ENCODE data around the gene PSMB9.
"Not testable (repeated sequence)": the region's sequence is repeated elsewhere in the genome, so short reads cannot be mapped to it uniquely, and the experiment has no call there.

Gene PSMB9

GRCh38 chr6:32868257-32868788 lies 14.3 kb downstream of the PSMB9 start:
- DNase-seq (ENCODE audit: low read depth) = peak; percentile 79
- TF ChIP-seq CTCF (conservative IDR thresholded peaks at IDR 0.05; ENCODE audit: low read depth, low read length) = peak; percentile 92
- no peak overlapping the region for H3K4me3 ChIP-seq (ENCODE audit: low read depth, low read length)

- not testable (repeated sequence) for DNase-seq (ENCODE audit: low read depth); H3K4me3 ChIP-seq (ENCODE audit: low read depth, low read length)
Measured at GRCh38 chr6:32873947-32874346, 20.0 kb downstream of the PSMB9 start.

GRCh38 chr6:32876603-32877002 lies 22.6 kb downstream of the PSMB9 start:
- DNase-seq (ENCODE audit: low read depth) = no peak
- TF ChIP-seq CTCF (conservative IDR thresholded peaks at IDR 0.05; ENCODE audit: low read depth, low read length) = no peak

GRCh38 chr6:32879691-32880090 lies 25.7 kb downstream of the PSMB9 start:
- H3K4me3 ChIP-seq (ENCODE audit: low read depth, low read length) = no peak overlapping the region
- no peak for TF ChIP-seq CTCF (conservative IDR thresholded peaks at IDR 0.05; ENCODE audit: low read depth, low read length)
- DNase-seq (ENCODE audit: low read depth) = no peak

More at GRCh38 chr6:32876603-32877002, 22.6 kb downstream of the PSMB9 start:
- H3K4me3 ChIP-seq (ENCODE audit: low read depth, low read length) = no peak overlapping the region

GRCh38 chr6:32880962-32881361 lies 27.0 kb downstream of the PSMB9 start:
- not testable (repeated sequence) for H3K4me3 ChIP-seq (ENCODE audit: low read depth, low read length); DNase-seq (ENCODE audit: low read depth)

DNA sequence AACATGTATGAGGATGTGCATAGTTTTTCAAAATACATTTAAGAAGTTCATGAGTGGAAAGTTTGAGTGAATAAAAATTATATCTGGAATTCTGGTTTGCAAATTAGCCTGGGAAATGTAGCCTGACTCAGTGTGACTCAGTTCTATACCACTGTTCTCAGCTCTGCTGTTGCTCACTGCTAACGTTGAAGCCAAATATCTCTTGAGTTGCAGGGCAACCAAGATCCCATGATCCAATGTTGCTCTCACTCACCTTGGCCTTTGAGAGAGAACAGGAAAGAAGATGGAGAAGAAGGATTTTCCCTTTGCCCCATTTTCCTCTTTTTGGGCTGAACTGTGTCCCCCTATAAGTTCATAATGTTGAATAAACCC lies 28.9 kb downstream of the PSMB9 start:
- no peak for TF ChIP-seq CTCF (conservative IDR thresholded peaks at IDR 0.05; ENCODE audit: low read depth, low read length)

DNA sequence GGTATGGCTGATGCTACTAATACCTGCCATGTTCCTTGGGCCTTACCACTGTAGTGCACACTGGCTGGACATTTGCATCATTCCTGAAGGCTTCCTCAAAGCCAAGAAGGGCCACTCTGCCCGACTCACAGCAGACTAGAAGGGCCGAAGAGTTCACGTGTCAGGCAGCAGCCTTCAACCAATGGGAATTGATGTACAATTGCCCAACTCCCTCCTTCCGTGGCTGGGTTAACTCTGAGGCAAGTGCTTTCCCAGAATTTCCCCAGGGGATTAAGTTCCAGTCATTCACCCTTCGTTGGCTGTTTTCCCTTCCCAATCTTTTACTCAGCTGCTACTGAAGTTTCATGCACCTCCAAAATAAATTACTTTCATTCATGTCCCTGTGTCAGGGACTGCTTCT lies 29.8 kb downstream of the PSMB9 start:
- TF ChIP-seq CTCF (conservative IDR thresholded peaks at IDR 0.05; ENCODE audit: low read depth, low read length) = no peak
- DNase-seq (ENCODE audit: low read depth) = peak; percentile 75

More for the DNA sequence above, 28.9 kb downstream of the PSMB9 start:
- H3K4me3 ChIP-seq (ENCODE audit: low read depth, low read length) = no peak overlapping the region
- DNase-seq (ENCODE audit: low read depth) = peak; percentile 30

GRCh38 chr6:32885698-32886286 lies 31.8 kb downstream of the PSMB9 start:
- peak; percentile 90 for DNase-seq (ENCODE audit: low read depth)
- TF ChIP-seq CTCF (conservative IDR thresholded peaks at IDR 0.05; ENCODE audit: low read depth, low read length) = peak; percentile 54
- no peak overlapping the region for H3K4me3 ChIP-seq (ENCODE audit: low read depth, low read length)

More for the DNA sequence above, 29.8 kb downstream of the PSMB9 start:
- no peak overlapping the region for H3K4me3 ChIP-seq (ENCODE audit: low read depth, low read length)

Data from choroid plexus epithelial cell (primary cell).